Activated CD4-positive, alpha-beta T cell treated with anti-CD3 and anti-CD28 coated beads, Interleukin-2, amount 50 U/mL, for 16 hours (primary cell): Measurements from ENCODE around the gene RHOBTB1.
A peak's percentile ranks its signal among the peaks of the same experiment; 100 is the strongest.
"Not testable (repeated sequence)": the region's sequence is repeated elsewhere in the genome, so short reads cannot be mapped to it uniquely, and the experiment has no call there.

ENCODE experiments used
- DNase-seq: peaks from one replicate; pipeline ENCODE4 v3.0.0-alpha.2; 2020

RHOBTB1 gene, protein sequence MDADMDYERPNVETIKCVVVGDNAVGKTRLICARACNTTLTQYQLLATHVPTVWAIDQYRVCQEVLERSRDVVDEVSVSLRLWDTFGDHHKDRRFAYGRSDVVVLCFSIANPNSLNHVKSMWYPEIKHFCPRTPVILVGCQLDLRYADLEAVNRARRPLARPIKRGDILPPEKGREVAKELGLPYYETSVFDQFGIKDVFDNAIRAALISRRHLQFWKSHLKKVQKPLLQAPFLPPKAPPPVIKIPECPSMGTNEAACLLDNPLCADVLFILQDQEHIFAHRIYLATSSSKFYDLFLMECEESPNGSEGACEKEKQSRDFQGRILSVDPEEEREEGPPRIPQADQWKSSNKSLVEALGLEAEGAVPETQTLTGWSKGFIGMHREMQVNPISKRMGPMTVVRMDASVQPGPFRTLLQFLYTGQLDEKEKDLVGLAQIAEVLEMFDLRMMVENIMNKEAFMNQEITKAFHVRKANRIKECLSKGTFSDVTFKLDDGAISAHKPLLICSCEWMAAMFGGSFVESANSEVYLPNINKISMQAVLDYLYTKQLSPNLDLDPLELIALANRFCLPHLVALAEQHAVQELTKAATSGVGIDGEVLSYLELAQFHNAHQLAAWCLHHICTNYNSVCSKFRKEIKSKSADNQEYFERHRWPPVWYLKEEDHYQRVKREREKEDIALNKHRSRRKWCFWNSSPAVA

DNA sequence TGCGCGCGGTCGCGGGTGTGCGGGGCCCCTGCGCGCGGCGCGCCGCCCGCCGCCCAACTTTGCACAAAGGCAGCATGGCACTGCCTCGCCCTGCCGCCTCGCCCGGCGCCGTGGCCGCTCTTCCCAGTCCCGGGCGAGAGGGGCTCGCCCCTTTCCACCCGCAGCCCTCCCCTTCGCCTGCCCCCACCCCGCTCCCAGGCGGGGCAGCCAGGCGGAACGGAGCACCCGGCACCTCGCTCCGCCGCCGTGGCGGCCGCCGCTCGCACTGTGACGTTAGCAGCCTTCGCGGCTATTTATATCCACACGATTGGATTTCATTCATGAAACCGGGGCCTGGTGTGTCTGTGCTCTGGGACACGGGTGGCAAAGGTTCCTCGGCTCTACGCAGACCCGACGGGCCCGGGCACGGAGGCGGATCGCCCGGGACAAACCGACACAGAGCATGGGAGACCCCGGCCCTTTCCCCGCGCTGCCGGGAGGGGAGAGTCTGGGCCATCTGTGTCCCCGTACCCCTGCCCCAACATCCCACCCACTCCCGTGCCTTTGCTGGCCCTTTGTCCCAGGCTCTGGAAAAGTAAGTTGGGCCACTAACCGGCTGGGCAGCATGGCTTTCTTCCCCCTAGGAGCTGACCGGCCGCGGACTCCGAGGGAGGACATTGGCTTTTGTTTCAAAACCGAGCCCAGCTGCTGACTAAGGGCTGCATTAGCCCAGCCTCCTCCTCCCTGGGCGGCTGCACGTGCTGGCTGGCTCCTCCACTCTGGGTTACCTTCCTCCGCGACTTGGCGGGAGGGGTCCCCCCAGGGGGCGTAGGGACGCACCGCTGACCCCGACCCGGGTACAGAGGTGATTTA lies at the start of gene RHOBTB1:
RHOBTB1 (minus strand) TSS at position 128 of the 852 bp plus-strand sequence. CDS start 32,643 bp downstream, outside the sequence.
- DNase-seq, result peak; percentile 14

DNA sequence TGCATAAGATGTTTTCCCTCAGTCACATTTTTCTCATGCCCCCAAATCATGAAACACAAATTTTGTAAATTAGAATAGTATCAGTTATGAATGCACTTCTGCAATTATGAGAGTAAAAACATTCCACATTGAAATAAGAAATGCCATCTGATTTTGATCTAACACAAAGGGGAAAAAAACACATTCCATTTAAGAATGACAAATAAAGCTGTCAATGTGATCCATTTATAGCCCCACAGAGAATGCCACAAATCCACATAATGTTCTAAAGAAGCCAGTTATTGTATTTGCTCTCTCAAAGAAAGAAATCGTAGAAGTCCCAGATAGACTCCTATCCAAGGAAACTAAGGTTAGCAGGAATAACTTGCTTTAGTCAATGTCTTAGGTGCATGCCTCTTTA lies 48.7 kb upstream of the RHOBTB1 start:
- no peak for DNase-seq

DNA sequence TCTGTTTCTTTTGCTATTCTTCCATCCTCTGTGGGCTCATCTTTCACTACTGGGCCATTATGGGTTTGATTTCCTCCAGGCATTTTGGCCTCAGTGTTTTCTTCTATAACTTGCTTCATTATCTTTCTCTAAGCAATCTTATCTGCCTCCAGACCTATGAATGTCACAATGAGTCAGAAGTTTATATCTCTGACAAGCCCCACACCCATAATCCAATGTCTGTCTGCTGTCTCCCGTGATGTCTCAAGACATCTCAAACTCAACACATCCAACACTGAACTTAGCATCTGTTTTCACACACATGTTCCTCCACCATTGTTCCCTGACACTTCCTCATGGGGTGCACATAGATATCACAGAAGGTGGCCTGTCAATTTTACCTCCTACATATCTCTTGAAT lies 46.7 kb upstream of the RHOBTB1 start:
- DNase-seq, result no peak

DNA sequence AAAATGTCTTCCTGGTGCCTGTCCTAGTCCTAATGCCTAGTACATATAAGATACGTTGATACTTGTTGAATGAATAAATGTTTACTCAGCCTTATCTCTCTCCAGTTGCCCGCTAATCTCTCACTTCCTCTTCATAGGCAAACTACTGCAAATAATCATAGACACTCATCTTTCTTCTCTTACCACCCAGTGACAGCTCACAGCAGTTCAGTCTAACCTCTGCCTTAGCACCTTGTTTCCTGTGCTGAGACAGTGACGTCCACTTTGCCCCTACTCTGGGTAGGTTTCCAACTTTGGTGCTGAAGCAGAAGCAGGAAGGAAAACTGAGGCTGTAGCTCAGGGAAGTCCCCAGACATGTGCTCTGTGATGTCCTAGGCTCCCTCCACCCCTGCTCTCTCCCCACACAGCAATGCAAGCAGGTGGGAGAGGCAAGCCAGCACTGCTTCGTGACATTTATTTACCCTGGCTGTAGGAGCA lies 45.5 kb upstream of the RHOBTB1 start:
- DNase-seq, result no peak

DNA sequence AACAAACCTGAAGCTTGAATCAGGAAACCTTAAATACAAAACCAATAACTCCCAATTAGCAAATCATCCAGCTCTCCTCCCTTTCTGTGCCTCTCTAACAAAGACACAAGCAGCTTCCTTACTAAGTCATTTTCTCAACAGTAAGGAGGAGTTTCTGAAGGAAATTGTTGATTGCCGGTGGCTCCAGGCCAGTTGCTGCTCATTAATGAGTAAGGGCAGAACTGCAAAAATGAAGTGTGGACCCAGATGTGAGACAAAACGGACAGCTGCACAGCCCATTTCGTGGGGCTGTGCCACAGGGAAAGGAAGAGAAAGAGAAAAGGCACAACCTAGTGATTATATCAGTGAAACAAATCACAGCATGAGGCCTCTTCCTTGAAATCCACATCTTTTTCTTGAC lies 42.8 kb upstream of the RHOBTB1 start:
- DNase-seq, result no peak

DNA sequence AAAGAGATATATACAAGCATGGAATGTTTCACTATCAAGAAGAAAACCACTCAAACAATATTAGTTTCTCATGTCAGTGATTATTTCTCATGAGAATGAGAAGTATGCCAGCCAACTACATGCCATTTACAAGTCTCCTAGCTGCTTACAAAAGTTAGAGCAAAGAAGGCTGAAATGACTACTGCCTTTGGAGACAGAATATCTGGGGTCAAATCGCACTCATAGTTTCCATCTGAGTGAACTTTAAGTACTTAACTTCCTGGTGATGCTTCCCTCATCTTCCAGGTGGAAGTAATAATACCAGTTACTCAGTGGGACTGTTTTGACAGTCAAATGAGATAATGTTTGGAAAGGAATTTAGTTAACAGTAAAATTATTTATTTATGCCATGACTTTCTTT lies 42.0 kb upstream of the RHOBTB1 start:
- DNase-seq, result no peak

DNA sequence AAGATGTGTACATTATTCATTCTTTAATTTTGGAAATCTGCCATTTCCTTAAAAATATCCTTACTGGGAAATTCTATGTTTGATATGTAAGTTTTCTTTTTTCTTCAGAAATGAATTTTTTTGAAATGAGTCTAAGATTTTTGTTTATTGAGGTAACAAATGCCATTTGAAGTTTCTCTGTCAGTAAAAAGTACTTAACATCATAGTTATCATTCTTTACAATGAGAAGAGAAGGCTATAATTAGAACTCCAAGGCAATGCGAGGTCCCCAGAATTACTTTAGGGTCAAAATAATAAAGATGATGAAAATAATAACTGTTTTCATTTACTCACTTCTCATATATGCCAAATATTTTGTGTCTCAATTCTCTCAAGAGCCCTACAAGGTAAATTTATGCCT lies 37.0 kb upstream of the RHOBTB1 start:
- no peak for DNase-seq

DNA sequence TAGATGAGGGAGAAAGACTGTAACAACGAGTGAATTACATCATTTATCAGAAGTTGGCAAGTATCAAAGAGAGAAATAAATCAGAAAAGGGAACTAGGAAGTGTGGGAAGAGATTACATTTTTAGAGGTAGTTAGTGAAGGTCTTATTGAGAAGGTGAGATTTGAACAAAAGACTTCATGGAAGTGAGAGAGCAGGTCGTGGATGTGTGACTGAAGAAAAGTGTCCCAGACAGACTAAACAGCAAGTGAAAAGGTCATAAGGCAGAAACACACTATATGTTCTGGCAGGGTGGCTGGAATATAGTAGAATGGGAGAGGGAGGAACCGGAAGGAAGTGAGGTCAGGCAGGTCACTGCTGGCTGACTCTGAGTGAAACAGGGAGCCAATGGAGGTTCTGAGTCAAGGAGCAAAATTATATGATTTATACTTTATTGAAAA lies 35.7 kb upstream of the RHOBTB1 start:
- no peak for DNase-seq

DNA sequence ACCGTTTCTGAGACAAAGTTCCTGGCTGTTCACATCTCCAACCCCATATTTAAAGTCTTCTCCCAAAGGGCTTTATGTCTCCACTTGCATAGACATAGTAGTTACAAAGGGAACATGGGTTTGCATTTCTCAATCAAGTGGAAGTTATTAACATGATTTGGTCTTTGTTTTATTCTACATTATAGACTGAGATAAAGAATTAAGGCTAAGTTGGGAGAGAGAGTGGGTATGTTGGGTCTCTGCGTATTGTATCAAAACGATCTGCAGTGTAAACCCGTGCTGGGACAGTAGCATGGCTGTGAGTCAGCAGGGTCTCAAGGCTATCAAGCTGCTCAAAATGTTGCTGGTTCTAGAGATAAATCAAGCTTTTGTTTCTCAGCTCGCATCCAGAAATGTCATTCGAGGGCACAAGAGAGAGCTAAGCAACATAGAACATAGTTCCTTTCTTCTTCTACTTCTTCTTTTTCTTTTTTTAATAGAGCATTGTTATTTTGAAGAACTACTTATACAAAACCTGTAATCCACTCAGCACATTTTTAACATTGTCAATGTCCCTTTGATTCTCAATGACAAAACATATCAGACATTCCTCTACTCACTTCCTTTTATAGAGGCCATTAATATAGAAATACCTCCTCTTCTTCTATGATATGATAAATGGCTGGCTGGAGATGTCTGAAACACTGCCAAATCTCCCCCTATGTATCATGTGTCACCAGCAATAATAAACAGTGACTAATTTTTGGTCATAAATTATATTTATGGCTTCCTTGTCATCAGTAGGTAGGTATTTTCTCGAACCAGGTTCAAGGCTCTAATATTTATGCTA lies 34.5 kb upstream of the RHOBTB1 start:
- DNase-seq, result no peak

DNA sequence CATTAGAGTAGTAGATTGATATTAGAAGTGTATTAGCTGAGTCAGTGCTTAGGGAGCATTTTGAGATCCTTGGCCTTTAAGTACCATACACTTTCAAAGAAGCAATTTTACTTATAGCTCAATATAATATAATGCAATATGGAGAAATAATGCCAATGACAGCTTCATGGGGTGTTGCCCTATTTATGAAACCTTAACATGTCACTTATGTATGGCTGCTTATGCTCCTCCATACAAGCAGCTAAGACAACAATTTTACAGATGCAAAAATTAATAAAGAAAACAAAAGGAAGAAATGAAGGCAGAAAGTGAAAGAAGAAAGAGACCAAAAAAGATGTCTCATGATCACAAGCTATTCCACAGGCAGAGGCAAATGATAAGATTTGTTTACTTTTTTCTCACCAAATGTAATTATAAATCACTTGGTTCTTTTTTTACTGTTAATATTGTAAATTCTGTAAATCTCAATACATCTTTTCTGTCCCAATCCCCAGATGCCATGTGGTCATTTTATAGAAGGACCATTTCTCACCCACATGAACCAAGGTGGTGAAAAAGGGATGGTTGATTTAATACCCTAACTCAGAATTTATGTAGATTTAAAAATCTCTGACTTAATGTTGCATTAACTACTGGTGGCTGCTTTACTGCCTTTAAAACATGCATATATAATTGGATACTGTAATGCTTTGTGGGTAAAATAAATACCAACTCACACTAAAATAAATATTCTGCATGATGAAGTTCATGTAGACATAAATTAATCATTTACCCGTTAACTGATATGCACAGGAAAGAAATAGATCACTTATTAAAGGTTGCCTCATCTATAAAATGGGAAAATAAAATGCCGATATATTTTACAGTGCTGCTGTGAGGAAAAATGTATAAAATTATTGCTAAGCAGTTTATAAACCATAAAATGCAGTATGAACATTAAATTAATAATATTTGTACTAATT lies 33.5 kb upstream of the RHOBTB1 start:
- DNase-seq, result no peak

DNA sequence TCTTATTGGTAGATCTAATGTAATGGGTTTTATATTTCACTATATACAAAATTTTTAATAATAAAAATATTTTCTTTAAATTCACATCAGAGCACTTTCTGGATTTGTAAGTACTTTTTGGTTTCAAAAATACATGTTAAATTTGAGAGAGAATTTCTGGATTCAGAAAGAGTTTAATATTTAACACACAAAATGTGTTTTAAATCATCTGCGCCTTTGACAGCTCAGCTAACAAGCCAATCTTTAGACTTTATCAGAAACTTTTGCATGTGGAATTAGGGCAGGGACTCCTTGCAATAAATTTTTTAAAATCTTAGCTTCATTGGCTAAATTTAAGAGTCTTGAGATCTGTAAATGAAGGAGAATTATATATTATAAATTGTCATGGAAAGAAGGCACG lies 32.7 kb upstream of the RHOBTB1 start:
- no peak for DNase-seq

DNA sequence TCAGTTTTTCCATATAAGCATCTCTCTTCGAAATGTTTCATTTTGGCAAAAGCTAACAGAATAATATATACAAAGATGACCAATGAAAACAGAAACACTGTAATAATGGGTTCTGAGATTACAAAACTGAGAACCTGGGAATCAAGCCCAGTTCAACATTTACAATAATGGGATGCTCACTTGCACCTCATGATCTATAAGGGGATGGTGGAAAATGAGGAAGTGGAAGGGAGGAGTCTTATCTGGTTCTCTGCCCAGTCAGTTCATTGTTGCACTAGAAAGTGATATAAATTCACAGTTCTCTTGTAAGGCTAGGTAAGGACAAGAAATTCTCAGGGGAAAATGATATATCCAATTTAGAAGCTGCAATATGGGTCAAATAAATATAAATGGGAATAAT lies 31.7 kb upstream of the RHOBTB1 start:
- no peak for DNase-seq

DNA sequence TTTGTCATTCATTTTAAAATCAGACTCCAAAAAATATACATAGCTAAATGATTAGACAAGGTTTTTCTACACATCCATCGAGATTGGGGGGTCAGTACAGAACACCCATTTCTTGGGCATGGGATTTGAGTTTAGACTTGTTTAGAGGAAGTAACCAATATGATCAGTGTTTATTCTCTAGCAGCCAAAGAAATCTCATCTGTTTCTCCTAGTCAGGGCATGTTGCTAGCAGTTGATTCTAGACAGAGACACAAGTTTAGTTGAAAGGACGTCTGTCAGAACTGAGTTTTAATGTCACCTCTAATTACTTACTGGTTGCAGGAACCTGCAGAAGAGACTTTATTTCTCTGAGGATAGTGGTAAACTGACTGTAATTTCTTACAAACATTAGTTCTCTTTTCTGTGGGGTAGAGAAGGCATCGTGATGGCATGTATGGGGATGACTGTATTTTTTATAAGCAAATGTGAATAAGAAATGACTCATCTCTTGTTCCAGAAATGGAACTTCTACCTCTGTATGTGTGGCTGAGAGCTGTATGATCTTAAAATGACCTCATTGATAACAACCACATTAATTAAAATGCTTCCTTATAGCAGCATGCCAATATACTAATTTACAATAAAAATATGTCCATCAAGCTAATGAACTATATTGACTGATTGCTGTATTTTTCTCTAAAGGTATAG lies 30.6 kb upstream of the RHOBTB1 start:
- DNase-seq, result no peak

DNA sequence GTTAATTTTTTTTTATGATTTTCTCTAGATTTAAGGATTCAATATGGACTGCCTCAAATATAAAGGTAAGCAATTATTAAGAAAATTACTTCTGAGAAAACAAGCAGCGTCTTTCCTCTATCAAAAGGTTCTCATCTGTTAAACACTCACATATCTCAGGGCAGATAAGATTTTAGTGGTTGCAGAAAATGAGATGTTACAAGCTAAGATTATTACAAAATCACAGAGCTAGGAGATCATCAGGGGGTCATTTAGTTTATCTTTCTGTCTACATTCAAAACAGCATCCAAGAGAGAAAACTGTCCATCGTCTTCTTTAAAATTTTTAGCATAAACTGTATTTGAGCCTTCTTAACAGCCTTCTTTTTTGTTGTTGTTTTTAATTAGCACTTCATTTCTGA lies 29.1 kb upstream of the RHOBTB1 start:
- DNase-seq, result no peak

DNA sequence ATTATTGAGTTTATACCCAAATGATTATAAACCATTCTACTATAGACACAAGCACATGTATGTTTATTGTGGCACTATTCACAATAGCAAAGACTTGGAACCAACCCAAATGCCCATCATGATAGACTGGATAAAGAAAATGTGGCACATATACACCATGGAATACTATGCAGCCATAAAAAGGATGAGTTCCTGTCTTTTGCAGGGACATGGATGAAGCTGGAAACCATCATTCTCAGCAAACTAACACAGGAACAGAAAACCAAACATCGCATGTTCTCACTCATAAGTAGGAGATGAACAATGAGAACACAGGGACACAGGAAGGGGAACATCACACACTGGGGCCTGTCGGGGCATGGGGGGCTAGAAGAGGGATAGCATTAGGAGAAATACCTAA lies 28.2 kb upstream of the RHOBTB1 start:
- not testable (repeated sequence) for DNase-seq

DNA sequence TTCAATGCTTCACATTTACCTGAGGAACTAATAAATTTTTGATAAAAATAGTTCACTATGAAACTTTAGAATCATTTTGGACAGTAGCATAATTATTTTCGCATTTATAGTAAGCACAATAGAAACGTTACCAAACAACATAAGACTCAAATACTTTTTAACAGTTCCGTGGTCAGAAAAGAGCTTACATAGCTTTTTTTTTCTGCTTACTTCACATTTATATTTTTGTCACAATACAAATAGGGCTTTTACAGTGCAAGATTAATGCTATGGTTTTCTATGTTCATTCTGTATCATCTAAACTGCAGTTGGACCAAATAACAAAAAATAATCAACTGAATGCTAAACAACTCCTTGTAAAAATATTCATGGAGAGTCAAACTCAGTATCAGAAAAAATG lies 26.5 kb upstream of the RHOBTB1 start:
- DNase-seq, result no peak

DNA sequence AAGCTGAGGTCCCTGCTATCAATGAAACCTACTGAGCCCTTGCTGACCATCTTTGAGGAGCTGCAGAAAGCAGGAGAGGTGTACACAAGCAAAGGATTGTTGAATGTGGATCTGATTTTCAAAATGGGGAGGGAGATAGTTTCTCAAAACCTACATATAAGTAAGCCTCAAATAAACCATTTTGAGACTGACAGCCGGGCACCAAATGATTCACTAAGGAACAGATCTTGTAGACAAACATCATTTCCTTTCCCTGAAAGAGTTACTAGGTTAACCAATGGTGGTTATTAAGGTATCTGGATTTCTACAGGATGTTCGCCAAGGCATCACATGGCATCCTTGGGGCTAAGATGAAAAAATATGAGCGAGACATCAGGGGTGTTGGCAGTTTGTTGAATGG lies 24.5 kb upstream of the RHOBTB1 start:
- no peak for DNase-seq

DNA sequence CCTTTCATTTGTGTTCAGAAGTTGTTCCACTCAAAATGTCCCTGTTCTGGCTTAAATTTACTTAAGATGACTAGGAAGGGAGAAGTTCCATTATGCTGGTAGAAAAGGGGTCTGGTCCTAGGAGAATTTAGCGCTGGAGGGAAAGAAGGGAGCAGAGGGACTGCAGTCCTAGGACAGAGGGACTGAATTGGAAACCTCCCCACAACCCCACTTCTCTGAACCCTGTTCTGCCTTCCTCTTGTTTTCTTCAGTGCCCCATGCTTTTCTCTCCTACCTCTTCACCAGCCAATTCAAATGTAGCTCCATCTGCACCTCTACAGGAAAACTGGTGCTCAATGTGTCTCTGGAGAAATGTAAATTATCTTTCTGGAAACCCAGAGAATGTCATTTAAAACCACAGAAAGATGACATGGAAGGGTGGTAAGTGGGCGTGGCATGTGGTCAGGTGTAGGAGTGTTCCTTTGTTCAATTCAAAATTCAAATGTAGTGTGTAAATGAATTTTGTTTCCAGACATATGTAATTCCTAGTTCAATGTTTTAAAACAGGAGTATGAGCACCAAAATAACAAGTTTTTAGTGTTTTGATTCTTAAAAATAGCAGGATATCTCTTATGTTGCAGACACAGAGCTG lies 24.0 kb upstream of the RHOBTB1 start:
- no peak for DNase-seq

DNA sequence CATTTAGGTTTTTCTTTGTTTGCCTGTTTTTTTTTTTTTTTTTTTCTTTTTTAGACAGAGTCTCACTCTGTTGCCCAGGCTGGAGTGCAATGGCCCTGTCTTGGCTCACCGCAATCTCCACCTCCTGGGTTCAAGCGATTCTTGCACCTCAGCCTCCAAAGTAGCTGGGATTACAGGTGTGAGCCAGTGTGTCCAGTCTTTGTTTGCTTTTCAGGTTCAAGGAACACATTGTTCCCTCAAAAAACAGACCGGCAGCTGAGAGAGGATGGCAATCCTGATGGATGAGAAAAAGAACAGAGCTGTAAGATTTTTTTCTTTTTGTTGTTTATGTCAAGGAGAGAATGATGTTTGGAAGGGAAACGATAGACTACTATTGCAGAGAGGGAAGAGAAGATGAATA lies 23.3 kb upstream of the RHOBTB1 start:
- no peak for DNase-seq

DNA sequence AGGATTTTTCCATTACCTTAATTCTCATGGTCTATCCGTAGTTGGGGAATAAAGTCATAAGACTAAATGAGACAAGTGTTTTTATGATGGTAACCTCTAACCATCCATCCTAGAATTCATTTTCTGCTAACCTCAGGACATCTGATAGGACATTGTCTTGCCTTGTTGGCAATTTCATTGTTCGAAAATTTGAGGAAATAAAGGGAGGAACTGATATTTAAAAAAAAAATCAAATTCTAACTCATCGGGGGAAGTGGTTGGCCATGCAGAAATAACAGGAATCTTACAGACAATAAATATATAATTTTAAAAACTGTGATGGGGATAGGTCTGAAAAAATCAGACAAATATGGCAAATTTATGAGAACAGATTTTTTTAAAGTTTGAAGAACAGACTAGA lies 21.7 kb upstream of the RHOBTB1 start:
- DNase-seq, result no peak
